ENCODE data around the gene SMYD3.
"Not testable (repeated sequence)": the region's sequence is repeated elsewhere in the genome, so short reads cannot be mapped to it uniquely, and the experiment has no call there.

The SMYD3 gene

GRCh38 chr1:245988393-245989078, 518.5 kb downstream of the SMYD3 start:
- DNase-seq (ENCODE audit: low read depth) = no peak

DNA sequence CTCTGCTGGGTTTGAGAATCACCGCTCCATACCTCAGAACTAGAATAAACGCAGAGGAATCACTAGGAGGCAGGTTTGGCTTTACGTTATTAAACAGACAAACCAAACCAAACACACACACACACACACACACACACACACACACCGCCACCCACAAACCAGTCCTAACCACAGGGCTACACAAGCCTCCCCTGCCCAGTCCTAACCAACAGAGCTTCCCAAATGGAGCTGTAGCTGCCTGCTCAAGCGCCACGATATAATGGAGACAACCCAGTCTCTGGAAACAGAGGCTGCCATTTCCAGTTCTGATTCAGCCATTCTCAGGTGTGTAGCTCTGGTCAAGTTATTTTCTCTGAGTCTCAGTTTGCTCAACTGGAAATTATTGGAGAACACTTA, 519.1 kb downstream of the SMYD3 start:
- no peak for DNase-seq (ENCODE audit: low read depth)

GRCh38 chr1:245987577-245987976, 519.5 kb downstream of the SMYD3 start:
- DNase-seq (ENCODE audit: low read depth) = no peak

- DNase-seq (ENCODE audit: low read depth) = no peak
Measured at GRCh38 chr1:245987219-245987545, 519.9 kb downstream of the SMYD3 start.

GRCh38 chr1:245986404-245987218, 520.5 kb downstream of the SMYD3 start:
- no peak for DNase-seq (ENCODE audit: low read depth)

GRCh38 chr1:245984390-245985155, 522.5 kb downstream of the SMYD3 start:
- DNase-seq (ENCODE audit: low read depth) = no peak

- DNase-seq (ENCODE audit: low read depth) = no peak
Measured at GRCh38 chr1:245983294-245983967, 523.6 kb downstream of the SMYD3 start.

- DNase-seq (ENCODE audit: low read depth) = no peak
Measured at GRCh38 chr1:245979589-245979988, 527.5 kb downstream of the SMYD3 start.

- DNase-seq (ENCODE audit: low read depth) = no peak
Measured at GRCh38 chr1:245978915-245979314, 528.2 kb downstream of the SMYD3 start.

DNA sequence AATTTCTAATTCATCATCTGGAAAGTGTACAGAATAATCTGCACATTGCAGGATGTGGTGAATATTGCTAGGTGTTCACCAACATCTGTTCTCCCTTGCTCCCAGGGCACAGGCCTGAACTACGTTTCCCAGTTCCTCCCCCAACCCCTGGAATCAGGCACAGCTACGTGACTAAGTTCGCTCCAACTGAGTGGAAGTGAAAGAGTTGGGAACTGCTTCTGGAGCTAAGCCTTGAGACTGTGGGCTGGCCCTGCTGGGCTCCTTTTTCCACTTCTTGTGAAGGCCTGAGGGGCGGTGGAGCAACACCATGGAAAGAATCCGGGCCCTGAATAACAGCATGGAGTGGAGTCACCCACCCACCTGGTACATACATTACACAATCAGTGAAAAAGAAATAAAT, 534.6 kb downstream of the SMYD3 start:
- DNase-seq (ENCODE audit: low read depth) = no peak

- DNase-seq (ENCODE audit: low read depth) = no peak
Measured at GRCh38 chr1:245971711-245972085, 535.4 kb downstream of the SMYD3 start.

- not testable (repeated sequence) for DNase-seq (ENCODE audit: low read depth)
Measured at GRCh38 chr1:245971076-245971710, 535.9 kb downstream of the SMYD3 start.

- no peak for DNase-seq (ENCODE audit: low read depth)
Measured at GRCh38 chr1:245969283-245969682, 537.8 kb downstream of the SMYD3 start.

DNA sequence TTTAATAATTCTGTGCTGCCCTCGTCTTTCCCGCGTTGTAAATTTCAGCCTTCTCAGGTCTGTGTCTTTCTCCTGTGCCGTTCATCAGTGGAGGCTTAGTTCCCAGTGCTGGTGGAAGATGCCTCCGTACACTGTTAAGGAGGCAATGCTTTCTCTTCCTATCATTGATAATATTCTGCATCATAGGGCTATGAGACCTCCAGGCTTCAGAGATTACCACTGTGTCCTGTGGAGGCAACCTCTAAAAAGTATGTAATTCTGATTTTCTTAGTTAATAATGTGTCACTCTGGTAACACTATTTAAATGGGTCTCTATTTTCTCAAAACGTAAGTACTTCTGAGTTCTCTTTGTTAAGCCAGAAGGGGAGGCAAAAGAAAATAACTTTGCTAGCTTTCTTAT, 538.3 kb downstream of the SMYD3 start:
- DNase-seq (ENCODE audit: low read depth) = no peak

DNA sequence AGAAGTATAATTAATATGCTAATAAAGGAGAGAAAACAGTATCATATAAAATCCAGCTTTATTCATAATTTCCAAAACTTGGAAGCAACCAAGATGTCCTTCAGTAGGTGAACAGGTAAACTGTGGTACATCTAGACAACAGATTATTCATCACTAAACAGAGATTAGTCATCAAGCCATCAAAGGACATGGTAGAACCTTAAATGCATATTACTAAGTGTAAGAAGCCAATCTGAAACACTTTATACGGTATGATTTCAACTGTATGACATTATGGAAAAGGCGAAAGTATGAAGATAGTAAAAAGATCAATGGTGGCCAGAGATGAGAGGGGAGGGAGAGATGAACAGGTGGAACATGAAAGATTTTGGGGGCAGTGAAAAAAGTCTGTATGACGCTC, 541.7 kb downstream of the SMYD3 start:
- no peak for DNase-seq (ENCODE audit: low read depth)

DNA sequence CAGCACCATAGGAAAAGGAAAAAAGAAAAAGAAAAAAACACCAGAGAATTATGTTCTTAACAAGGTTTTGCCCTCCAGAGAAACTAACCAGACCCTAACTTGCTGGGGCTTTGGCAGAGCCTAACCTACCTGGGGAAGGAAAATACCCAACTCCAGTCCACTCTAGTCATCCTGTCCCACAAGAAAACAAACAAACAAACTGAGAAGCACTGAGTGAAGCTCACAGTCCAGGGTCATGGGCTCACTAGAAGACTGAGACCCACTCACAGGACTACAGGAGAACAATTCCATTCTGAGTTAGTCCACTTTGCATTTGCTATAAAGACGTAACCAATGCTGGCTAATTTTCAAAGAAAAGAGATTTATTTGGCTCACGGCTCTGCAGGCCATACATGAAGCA, 543.4 kb downstream of the SMYD3 start:
- DNase-seq (ENCODE audit: low read depth) = no peak

- no peak for DNase-seq (ENCODE audit: low read depth)
Measured at GRCh38 chr1:245962453-245962852, 544.6 kb downstream of the SMYD3 start.

DNA sequence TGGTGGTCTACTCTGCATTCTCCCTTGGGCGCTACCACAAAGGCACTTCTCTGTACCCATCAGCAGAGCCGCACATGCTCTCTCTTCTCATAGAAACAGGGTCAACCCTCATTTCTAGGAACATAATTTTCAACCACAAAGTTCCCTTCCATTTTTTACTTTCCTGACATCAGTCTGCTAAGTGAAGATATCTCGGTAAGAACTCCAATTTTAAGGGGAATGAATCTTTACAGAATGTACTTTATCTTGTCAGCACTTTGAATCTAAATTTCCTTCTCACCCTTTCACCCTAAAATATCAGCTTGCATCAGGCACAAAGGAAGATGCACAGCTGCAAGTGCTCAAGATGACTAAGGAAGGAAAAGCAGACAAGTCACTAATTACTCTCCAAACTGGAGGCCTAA, 545.9 kb downstream of the SMYD3 start:
- no peak for DNase-seq (ENCODE audit: low read depth)

DNA sequence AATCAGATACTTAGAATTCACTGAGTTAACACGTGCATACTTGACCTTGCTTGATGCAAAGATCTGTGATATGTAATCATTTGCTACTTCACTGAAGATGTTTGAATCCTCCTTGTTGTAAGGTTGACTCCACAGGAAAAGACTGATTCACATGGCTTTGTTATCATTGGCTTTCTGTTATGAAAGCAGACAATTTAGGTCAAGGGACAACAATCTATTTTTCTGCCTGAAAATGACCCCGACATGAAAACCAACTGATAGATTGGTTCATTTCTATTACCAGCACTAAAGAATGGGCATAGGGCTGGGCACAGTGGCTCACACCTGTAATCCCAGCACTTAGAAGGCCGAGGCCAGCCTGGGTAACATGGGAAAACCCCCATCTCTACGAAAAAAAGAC, 546.9 kb downstream of the SMYD3 start:
- DNase-seq (ENCODE audit: low read depth) = no peak

- DNase-seq (ENCODE audit: low read depth) = no peak
Measured at GRCh38 chr1:245958016-245958415, 549.1 kb downstream of the SMYD3 start.

DNA sequence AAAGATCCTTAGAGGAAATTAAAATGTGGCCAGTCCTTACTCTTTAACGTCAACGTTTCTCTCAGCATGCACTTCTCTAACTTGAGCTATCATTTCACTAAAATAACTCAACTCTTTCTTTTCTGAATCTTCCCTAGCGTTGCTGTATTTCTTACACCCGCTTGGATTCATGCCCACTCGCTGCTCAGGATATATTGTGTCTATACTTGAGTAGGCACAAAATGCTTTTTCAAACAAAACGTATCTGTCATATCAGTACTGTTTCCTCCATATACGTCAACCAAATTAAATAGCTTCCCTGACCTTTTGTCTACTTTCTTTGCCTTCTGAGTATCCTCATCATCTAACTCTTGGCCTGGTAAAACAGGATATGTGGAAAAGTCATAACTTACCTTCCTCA, 549.7 kb downstream of the SMYD3 start:
- no peak for DNase-seq (ENCODE audit: low read depth)

- DNase-seq (ENCODE audit: low read depth) = peak; percentile 16
Measured at GRCh38 chr1:245956225-245956624, 550.9 kb downstream of the SMYD3 start.

Data from activated T-cell treated with anti-CD3 and anti-CD28 coated beads for 24 hours (primary cell).